Measurements from ENCODE around the gene SLFN11. TPM values are rescaled to one million over a fixed set of nuclear protein-coding genes. Genes with fewer than 3 reads are reported as not detected.
"Not testable (repeated sequence)": the region's sequence is repeated elsewhere in the genome, so short reads cannot be mapped to it uniquely, and the experiment has no call there.

SLFN11 gene, protein sequence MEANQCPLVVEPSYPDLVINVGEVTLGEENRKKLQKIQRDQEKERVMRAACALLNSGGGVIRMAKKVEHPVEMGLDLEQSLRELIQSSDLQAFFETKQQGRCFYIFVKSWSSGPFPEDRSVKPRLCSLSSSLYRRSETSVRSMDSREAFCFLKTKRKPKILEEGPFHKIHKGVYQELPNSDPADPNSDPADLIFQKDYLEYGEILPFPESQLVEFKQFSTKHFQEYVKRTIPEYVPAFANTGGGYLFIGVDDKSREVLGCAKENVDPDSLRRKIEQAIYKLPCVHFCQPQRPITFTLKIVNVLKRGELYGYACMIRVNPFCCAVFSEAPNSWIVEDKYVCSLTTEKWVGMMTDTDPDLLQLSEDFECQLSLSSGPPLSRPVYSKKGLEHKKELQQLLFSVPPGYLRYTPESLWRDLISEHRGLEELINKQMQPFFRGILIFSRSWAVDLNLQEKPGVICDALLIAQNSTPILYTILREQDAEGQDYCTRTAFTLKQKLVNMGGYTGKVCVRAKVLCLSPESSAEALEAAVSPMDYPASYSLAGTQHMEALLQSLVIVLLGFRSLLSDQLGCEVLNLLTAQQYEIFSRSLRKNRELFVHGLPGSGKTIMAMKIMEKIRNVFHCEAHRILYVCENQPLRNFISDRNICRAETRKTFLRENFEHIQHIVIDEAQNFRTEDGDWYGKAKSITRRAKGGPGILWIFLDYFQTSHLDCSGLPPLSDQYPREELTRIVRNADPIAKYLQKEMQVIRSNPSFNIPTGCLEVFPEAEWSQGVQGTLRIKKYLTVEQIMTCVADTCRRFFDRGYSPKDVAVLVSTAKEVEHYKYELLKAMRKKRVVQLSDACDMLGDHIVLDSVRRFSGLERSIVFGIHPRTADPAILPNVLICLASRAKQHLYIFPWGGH
- 25.7 and 28.5 TPM in 2 replicates for total RNA-seq (2014; rRNA removed; shearing (Covaris generic))
- polyA plus RNA-seq (2014; cell fraction: nucleus; rRNA removed), result 29.3 and 42.3 TPM in 2 replicates

DNA sequence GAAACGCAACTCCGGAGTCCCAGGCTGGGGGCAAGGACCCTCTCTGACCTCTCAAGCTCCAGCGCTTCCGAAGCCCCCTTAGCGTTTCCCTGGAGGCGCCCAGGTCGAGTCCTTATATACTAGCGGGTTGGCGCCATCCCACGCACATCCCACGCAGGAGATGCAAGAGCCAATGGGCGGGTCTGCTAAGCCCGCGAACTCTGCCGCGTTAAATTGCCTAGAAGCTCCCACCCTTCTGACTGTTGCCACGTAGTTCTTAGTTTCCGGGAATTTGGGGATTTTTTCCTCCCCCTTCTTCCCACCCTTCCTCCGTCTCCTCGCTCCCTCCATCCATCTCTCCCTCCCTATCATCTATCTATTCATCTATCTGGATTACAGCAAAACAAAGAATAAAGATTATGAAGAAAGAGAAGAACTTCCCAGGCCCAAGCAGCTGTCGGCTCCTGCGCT, at the start of gene SLFN11:
Gene SLFN11, minus strand, starts transcription at position 88 of the 450 bp plus-strand sequence. CDS start 9,814 bp downstream, outside the sequence.
- peak; percentile 63 for DNase-seq (ENCODE audit: extremely low read depth, low read depth)

DNA sequence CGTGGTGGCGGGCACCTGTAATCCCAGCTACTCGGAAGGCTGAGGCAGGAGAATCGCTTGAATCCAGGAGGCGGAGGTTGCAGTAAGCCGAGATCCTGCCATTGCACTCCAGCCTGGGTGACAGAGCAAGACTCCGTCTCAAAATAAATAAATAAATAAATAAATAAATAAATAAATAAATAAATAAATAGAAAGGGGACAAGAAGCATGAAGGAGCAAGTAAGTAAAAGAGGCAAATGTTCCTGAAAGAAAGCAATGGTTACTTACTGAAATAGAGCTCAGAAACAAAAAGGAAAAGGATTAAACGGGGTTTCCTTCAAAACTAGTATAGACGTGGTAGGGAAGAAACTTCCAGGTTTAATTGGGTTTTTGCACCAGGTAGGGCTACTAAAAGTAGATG, 47.6 kb upstream of the SLFN11 start:
- DNase-seq (ENCODE audit: extremely low read depth, low read depth), result not testable (repeated sequence)

DNA sequence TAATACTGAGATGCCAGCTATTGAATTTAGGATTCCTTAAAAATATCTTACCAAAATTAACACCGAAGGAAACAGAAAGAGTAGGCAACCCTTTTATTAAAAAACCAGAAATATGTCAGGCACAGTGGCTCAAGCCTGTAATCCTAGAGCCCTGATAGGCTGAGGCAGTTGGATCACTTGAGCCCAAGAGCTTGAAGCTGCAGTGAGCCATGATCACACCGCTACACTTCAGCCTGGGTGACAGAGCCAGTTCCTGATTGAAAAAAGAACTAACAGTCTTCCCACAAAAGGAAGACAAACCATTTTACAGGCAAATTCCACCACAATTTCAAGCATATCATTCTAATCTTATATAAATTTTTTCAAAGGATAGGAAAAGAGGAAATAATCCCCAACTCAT, 43.2 kb upstream of the SLFN11 start:
- DNase-seq (ENCODE audit: extremely low read depth, low read depth), result no peak

DNA sequence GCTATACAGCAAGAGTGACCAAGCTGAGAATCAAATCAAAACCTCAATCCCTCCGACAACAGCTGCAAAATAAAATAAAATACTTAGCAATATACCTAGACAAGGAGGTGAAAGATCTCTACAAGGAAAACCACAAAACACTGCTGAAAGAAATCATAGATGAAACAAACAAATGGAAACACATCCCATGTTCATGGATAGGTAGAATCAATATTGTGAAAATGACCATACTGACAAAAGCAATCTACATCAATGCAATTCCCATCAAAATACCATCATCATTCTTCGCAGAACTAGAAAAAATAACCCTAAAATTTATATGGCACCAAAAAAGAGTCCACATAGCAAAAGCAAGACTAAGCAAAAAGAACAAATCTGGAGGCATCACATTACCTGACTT, 41.3 kb upstream of the SLFN11 start:
- DNase-seq (ENCODE audit: extremely low read depth, low read depth), result not testable (repeated sequence)

DNA sequence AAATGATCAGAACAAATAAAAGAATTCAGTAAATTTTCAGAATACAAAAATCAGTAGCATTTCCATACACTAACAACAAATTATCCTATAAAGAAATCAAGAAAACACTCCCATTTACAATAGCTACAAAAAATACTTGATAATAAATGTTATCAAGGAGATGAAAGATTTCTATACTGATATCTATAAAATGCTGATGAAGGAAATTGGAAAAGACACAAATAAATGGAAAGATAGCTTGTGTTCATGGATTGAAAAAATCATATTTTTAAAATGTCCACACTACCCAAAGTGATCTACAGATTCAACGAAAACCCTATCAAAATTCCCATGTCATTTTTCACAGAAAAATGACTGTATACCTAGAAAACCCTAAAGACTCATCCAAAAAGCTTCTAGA, 40.8 kb upstream of the SLFN11 start:
- no peak for DNase-seq (ENCODE audit: extremely low read depth, low read depth)

DNA sequence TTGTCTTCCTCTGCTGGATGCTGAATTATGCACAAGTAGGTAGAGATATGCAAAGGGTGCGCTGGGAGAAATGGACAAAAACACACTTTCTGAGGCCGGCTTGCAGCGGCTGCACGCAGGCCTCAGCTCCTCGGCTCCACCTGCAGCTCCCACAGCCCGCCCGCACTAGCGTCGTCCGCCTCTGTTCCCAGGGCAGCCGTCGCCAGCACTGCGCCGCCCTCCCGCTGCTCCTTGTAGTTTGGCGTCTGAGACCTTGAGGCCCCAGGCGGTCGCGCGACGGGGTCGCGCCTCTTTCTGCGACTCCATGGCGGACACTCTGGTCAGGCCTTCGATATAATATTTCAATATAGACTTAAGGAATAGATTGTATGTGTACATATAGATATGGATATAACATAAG, 34.1 kb upstream of the SLFN11 start:
- DNase-seq (ENCODE audit: extremely low read depth, low read depth), result no peak

DNA sequence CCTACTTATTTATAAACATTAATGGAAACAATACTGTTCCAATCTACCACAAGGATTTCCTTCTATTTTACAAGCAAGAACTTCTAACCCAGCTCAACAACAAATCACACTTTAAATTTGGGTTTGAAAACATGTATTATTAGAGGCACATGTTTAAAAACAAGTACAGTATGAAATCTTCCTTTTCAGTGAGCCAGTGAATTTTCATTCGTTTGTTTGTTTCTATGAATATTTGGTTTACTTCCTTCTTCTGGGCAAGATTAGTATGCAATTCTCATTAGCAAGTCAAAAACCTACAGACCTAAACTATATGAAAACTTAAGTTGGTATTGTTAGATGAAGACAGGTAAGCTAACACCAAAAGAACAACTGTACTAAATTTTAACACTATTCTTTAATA, 33.1 kb upstream of the SLFN11 start:
- no peak for DNase-seq (ENCODE audit: extremely low read depth, low read depth)

DNA sequence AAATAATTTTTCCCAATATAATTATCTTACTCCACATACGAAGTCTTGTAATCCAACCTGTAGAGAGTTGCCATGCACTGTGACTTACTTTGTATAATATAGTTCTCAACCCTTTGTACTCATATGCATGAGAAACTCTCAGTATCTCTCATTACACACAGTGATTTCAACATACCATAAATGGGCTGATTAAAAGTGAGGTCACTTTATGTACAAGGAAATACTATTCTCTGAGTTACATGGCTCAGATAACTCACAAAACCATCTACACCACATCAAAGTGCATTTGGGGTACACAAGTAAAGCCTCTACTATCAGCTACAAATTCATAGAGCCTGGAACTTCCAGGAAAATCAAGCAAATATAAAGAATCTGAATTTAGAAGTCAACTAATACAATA, 30.9 kb upstream of the SLFN11 start:
- no peak for DNase-seq (ENCODE audit: extremely low read depth, low read depth)

DNA sequence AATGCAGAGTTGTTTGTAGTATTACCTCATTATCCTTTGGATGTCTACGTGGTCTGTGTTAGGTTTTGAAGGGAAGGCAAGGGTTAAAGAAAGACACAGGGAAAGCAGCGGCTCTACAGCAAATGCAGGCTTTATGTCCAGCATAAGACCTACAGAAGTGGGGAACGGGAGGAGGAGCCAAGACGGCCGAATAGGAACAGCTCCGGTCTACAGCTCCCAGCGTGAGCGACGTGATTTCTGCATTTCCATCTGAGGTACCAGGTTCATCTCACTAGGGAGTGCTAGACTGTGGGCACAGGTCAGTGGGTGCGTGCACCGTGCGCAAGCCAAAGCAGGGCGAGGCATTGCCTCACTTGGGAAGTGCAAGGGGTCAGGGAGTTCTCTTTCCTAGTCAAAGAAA, 20.4 kb upstream of the SLFN11 start:
- peak; percentile 25 for DNase-seq (ENCODE audit: extremely low read depth, low read depth)

DNA sequence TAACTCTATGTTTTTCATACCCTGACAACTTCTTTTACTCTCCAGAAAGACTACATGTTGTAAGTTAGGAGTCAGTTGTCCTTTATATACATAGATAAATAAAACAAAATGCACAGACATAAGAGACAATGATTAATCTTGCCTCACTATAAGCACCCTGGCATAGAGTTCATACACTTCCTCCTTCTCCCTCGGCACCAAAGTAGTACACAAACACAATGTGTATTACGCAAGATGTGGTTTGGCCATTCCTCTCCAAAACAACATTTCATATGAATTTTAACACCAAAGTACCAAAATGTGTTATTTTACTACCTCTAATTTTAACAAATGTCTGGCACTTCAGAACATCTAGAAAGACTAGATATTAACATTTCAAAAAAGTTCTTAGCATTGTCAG, 17.2 kb upstream of the SLFN11 start:
- DNase-seq (ENCODE audit: extremely low read depth, low read depth), result no peak

DNA sequence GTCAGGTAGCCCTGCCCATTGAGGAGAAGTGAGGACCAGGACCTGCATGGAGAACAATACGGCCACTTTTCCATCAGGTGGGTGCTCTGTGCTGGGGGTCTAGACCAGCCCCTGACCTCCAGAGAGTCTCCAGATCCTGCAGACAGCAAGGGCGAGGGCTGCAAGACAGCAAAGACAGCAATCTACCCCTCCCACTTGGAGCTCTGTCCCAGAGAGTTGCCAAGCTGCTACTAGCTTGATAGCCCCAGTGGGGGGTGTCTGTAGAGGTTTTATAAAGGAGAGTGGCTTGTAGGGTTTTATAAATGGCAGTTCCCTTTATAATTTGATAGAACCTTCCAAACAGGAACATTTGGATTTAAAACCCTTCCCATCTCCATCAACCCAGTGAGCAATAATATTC, 16.7 kb upstream of the SLFN11 start:
- DNase-seq (ENCODE audit: extremely low read depth, low read depth), result no peak

DNA sequence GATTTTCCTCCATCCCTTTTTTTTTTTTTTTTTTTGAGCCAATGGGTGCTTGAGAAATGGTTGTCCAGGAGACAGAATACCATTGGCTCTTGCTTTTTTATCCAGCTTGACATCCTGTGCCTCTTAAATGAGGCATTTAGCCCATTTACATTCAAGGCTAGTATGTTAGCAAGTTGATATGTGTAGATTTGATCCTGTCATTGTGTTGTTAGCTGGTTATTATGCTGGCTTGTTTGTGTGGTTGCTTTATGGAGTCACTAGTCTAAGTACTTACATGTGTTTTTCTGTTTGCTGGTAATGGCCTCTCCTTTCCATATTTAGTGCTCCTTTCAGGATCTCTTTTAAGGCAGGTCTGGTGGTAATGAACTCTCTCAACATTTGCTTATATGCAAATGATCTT, 14.1 kb upstream of the SLFN11 start:
- no peak for DNase-seq (ENCODE audit: extremely low read depth, low read depth)

DNA sequence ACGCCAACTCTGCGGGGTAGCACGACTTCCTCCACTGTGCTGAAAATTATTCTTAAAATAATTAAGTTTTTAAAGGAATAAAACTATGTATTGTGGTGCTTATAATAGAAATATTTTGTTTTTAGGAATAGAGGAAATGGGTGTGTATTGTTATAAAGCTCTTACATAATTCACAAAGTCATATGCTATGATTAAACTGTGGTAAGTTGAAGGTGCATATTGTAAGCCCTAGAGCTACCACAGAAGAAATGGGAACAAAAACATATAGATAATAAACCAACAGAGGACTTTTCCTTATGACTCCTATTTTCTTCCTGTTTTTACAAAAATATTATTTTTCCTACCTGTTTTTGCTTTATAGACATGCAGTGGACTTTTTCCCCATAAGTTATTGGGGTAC, 4.3 kb upstream of the SLFN11 start:
- DNase-seq (ENCODE audit: extremely low read depth, low read depth), result no peak

DNA sequence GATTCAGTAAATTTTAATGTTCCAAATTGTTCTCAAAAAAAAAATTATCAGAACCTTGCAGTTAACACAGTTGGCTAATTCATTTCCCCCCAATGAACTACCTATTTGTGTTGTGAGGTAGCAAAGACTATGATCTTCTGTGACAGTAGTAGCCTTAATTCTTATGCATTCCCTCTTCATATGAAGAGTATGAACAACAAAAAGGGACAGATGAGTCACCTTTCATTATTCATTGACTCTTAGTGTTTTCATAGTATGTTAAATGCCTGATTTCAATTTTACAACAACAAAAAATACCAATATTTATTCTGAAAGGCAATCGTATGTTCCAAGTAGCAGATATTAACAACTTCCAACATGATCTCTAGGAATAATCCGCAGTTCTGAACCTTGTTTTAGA, 3.6 kb upstream of the SLFN11 start:
- no peak for DNase-seq (ENCODE audit: extremely low read depth, low read depth)

DNA sequence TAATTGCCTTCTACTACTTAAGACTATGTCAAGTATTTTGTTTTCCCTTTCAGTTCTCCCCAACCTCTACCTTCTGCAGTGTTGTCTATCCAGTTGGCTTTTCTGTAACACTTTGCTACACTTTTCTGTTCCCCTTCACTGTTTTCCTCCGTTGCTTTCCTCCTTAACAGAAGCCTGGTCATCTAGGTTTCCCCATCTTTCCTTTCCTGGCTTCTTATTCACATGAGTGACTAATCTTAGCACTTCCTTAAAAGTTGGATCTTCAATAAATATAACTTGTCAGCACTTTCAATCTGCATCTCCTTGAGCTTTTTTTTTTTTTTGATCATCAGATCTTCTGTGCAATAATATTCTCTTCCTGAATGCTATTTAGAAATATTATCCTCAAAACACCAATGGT, 2.8 kb upstream of the SLFN11 start:
- no peak for DNase-seq (ENCODE audit: extremely low read depth, low read depth)

DNA sequence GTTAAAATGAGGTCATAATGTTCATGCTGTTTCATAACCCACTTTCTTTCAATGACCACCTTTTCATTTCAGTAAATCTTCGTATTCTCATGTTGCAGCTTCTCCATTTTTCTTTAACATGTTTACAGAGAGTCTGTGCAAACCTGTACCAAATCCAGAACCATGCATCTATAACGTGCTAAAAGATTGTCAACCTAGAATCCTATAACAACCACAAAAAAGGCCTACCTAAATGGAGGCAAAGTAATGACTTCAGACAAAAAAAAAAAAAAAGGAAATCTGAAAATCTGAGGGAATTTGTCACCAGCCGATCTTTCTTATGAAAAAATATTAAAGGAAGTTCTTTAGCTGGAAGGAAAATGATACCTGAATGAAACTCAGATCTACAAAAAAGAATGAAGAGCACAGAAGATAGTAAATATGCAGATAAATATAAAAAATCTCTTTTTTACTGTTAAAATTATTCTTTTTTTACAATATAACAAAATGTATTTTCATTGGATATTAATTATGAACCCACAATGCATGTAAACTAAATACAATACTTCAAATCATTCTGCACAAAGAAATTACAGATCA, 1.4 kb upstream of the SLFN11 start:
- DNase-seq (ENCODE audit: extremely low read depth, low read depth), result no peak

DNA sequence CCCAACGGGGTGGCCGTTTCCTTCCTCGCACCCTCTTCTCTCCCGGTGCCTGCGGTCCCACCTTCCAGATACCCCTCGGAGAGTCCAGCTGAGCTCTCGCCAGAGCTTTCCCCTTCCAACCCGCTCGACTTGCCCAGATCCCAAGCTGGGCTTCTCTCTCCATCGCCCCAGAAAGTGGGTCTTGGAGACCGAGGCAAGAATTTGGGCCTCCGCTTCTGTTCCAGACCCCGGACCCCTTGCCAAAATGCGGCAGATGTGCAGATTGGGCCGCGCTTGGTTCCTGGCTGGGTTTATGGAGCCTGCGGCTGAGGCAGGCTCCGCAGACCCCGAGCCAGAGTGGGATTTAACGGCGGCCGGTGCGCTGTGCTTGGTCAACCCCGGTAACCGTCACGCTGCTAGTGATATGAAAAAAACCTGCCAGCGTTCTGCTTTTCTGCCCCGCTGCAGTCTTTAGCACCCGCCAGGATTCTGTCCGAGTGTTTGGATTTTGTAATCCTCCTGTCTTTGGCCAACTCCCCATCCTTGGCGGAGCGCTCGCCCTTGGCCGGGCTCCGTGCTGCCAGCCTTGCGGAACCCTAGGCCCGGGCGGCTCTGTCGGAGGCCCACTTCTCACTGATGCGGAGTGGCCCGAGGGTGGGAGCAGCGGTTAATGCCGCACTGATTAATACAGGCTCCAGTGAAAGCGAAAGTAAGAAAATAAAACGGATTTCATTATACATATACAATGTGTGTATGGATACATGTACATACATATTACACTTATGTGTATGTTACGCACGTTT, 754 bp upstream of the SLFN11 start:
- peak; percentile 18 for DNase-seq (ENCODE audit: extremely low read depth, low read depth)

DNA sequence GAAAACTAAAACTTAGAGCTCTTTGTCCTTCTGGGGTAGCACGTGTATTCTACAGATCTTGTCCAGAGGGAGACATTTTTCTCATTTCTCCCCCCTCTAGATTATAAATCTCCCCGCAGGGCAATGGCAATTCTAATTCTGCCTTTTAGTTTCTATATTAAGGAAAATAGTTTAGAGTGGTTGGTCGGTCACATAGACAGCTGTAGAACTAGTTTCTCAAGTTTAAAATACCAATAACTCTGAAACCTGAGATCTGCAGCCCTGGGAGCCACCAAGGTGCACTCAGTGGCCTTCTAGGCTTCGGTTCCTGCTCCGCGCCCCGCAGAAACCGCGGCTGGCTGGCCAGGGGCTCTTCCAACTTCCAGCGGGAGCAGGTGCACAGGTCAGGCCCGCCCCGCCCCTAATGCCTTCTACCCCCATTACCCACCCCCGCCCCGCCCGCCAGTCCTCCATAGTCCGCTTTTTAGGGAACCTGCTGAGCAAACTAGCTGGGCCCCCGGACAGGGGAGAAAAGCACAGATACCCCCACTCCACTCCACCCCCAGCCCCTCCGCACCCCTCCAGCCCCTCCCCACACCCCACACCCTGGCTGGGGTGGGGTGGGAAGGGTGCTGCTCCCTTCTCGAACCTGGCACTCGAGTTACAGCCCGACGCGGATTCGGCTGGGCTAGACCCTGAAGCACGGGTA, 431 bp downstream of the SLFN11 start:
- DNase-seq (ENCODE audit: extremely low read depth, low read depth), result no peak

DNA sequence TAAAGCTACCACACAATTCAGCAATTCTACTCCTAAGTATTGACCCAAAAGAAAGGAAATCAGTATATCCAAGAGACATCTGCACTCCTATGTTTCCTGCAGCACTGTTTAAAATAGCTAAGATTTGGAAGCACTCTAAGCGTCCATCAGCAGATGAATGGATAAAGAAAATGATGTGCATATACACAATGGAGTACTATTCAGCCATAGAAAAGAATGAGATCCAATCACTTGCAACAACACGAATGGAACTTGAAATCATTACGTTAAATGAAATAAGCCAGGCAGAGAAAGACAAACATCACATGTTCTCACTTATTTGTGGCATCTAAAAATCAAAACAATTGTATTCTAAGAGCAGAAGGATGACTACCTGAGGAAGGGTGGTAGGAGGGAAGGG, 1.5 kb downstream of the SLFN11 start:
- no peak for DNase-seq (ENCODE audit: extremely low read depth, low read depth)

Data from NCI-H460 (cell line).